ENCODE data around the gene CLEC3B. TPM values are rescaled to one million over a fixed set of nuclear protein-coding genes. Genes with fewer than 3 reads are reported as not detected.

CLEC3B gene
- total and polyA plus RNA-seq, 10 of the 15 experiments (the other 5 are each of a cell fraction or from before 2014, with no cell fraction given), result 0.23 TPM; not detected in 9

DNA sequence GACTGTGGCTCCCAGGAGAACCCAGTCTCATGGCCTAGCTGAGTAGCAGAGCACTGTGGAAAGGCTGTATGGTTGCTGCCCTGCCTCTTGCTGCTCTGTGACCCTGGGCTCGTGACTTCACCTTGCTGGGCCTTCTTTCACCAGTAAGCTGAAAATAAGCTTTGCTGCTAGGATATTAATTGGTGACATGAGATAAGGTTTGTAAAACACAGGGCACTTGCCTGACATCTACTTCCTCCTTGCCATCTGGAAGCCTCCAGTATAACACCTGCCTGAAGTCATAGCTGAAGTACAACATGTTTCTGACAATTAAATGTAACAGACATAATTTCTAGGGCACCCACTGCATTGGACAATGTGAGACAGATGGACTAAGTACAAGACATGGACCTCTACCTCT lies 53.6 kb downstream of the CLEC3B start:
- Histone ChIP-seq H4K20me1 (ENCODE audit: control insufficient read depth, insufficient read depth) (no peaks in the 10 kb centered on the region), H3K27me3 (replicated peaks in 1 of 2; ENCODE audit: control insufficient read depth in 2 of 2, insufficient read depth in 2 of 2, low read length in 1 of 2) (no peaks in the 10 kb centered on the region), H3K4me3 (no peak overlapping the region), H3K79me2 (ENCODE audit: control insufficient read depth, insufficient read depth, low read length) (no peaks in the 10 kb centered on the region), H3K9ac (ENCODE audit: control insufficient read depth, insufficient read depth, low read length) (no peak overlapping the region), H3K36me3 (ENCODE audit: control insufficient read depth in 2 of 2, insufficient read depth in 2 of 2, low read length in 1 of 2) (no peaks in the 10 kb centered on the region), H3K4me2 (ENCODE audit: control insufficient read depth, insufficient read depth) (no peak overlapping the region), H3K27ac (ENCODE audit: control insufficient read depth, insufficient read depth) (no peak overlapping the region), H3K4me1 (ENCODE audit: control insufficient read depth, insufficient read depth, low read length) (no peaks in the 10 kb centered on the region), H3K9me3 (replicated peaks; ENCODE audit: control insufficient read depth, insufficient read depth, low read length) (no peaks in the 10 kb centered on the region), H2AFZ (ENCODE audit: control insufficient read depth, low read depth, low read length) (no peak overlapping the region)
- ChIA-PET RAD21 (ENCODE audit: unreplicated experiment) (interaction anchor here (0.8 to 1.1 kb wide), 3 partner anchors 38 to 130 kb away, joined by 3 read pairs; no protein-coding TSS in a partner anchor), SMC1A (ENCODE audit: uncharacterized antibody, unreplicated experiment) (interaction anchor here (0.6 to 1.5 kb wide), 5 partner anchors 19 to 43 kb away, joined by 3 to 5 read pairs (median 3); no protein-coding TSS in a partner anchor), POLR2A (interaction anchor here (1.4 kb wide), 1 partner anchor 13 kb away, joined by 4 read pairs; no protein-coding TSS in a partner anchor), CTCF (interaction anchor here (0.6 to 1.4 kb wide), 5 partner anchors 10 to 130 kb away, joined by 3 to 4 read pairs (median 3); no protein-coding TSS in a partner anchor)
- BruUV-seq (replicated peaks), result no TSS peak
- ATAC-seq (no peak), FAIRE-seq (no peak), DNase-seq (ENCODE audit: low read depth, low spot score) (no peak)
- 0% methylated on average over 1 of the region's 1 CpG for WGBS (ENCODE audit: insufficient coverage, insufficient replicate concordance, low lambda C conversion rate, missing lambda C conversion rate)
- in situ Hi-C loops (cut with MboI) (no loop called here), intact Hi-C loops (cut with micrococcal nuclease; ENCODE audit: unreplicated experiment) (no loop called here)
- TF ChIP-seq CBFB (IDR thresholded peaks at IDR 0.05; ENCODE audit: low read depth), result no peak
- no peak for TF ChIP-seq MYC (IDR thresholded peaks at IDR 0.05; ENCODE audit: insufficient read depth, insufficient read length, insufficient replicate concordance, low read length, severe bottlenecking)
- no peak for TF ChIP-seq RAD21 (IDR thresholded peaks at IDR 0.05; ENCODE audit: insufficient read depth, low read depth, low read length)
- no peak for TF ChIP-seq CHD4 (IDR thresholded peaks at IDR 0.05)
- TF ChIP-seq YY1 (IDR thresholded peaks at IDR 0.05; ENCODE audit: low read depth, low read length), result no peak
- no peak for TF ChIP-seq RFX5 (IDR thresholded peaks at IDR 0.05; ENCODE audit: low read depth, low read length)

DNA sequence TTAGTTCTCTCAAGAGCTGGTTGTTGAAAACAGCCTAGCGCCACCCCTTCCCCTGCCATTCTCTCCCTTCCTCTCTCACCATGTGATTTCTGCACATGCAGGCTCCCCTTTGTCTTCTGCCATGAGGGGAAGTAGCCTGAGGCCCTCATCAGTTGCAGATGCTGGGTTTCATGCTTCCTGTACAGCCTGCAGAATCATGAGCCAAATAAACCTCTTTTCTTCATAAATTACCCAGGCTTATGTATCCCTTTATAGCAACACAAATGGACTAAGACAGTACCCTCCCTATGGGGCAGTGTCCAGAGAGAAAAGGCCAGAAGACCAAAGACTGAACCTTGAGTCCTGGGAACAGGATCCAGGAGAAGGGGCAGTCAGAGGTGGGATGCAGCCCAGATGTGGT lies 54.7 kb downstream of the CLEC3B start:
- Histone ChIP-seq H3K27ac (ENCODE audit: control insufficient read depth, insufficient read depth) (no peak overlapping the region), H3K4me3 (no peak overlapping the region), H4K20me1 (ENCODE audit: control insufficient read depth, insufficient read depth) (no peaks in the 10 kb centered on the region), H3K4me2 (ENCODE audit: control insufficient read depth, insufficient read depth) (no peak overlapping the region), H3K9me3 (replicated peaks; ENCODE audit: control insufficient read depth, insufficient read depth, low read length) (no peaks in the 10 kb centered on the region), H3K36me3 (ENCODE audit: control insufficient read depth in 2 of 2, insufficient read depth in 2 of 2, low read length in 1 of 2) (no peaks in the 10 kb centered on the region), H3K27me3 (replicated peaks in 1 of 2; ENCODE audit: control insufficient read depth in 2 of 2, insufficient read depth in 2 of 2, low read length in 1 of 2) (no peaks in the 10 kb centered on the region; a peak in 1 of 4 replicates), H3K9ac (ENCODE audit: control insufficient read depth, insufficient read depth, low read length) (no peak overlapping the region), H2AFZ (ENCODE audit: control insufficient read depth, low read depth, low read length) (no peak overlapping the region), H3K4me1 (ENCODE audit: control insufficient read depth, insufficient read depth, low read length) (no peaks in the 10 kb centered on the region), H3K79me2 (ENCODE audit: control insufficient read depth, insufficient read depth, low read length) (no peaks in the 10 kb centered on the region)
- ChIA-PET SMC1A (ENCODE audit: uncharacterized antibody, unreplicated experiment) (no interaction called here), RAD21 (ENCODE audit: unreplicated experiment) (no interaction called here), POLR2A (interaction anchor here (1.4 kb wide), 1 partner anchor 11 kb away, joined by 4 read pairs; no protein-coding TSS in a partner anchor), CTCF (no interaction called here)
- no peak for ATAC-seq
- no peak for DNase-seq (ENCODE audit: low read depth, low spot score)
- TF ChIP-seq SREBF2 (IDR thresholded peaks at IDR 0.05; ENCODE audit: low read length) (no peak), FOXK2 (IDR thresholded peaks at IDR 0.05) (no peak), STAT1 (conservative IDR thresholded peaks at IDR 0.05) (no peak), RB1 (IDR thresholded peaks at IDR 0.05; ENCODE audit: borderline replicate concordance) (no peak), FOS (IDR thresholded peaks at IDR 0.05; ENCODE audit: borderline replicate concordance, extremely low read depth, insufficient read length) (no peak)
- in situ Hi-C loops (cut with MboI), result no loop called here
- no TSS peak for BruUV-seq (replicated peaks)
- FAIRE-seq, result no peak
- intact Hi-C loops (cut with micrococcal nuclease; ENCODE audit: unreplicated experiment), result no loop called here
- WGBS (ENCODE audit: insufficient coverage, insufficient replicate concordance, low lambda C conversion rate, missing lambda C conversion rate), result 21% methylated on average over 1 of the region's 1 CpG
